GM20431 (cell line): ENCODE measurements around the gene ZNF70.

Experiments used
- in situ Hi-C: fragments of 300-500 bp; cut with MseI, MboI; formaldehyde crosslinking; loops from one replicate; pipeline ENCODE4 v1.15.0; 2020; ENCODE audit warnings: low sequenced_read_pairs; ENCODE audit not compliant: unreplicated experiment

The ZNF70 gene

DNA sequence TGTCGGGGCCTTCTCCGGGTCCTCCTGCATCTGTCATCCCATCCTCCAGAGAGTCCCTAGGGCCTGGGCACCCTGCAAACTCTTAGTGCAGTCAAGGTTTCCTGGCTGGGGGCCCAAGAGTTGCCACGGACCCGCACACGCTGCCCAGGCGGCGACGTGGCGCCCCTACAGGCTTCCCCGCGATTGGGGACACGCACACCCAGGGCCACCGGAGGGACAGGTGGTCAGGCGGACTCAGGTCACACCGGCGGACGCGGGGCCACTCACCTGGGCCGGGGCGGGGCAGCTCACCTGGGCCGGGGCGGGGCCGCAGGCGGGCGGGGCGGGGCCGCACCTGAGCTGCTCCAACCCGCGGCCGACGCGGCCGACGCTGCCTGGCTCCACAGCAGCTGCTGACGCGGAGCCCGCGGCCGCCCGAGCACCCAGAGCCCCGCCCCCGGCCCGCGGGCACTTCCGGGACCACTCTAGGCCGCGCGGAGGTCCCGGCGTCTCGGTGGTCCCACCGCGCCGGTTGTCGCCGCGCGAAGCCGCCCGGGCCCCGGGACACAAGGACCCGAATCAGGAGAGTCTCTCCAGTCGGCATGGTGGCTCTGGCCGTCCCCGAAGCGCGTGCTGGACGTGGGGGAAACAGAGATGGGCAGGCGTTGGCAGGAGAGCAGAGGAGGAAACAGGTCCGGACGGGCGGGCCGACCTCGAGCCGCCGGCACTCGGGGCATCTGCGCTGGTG lies at the start of gene ZNF70:
ZNF70 (minus strand) TSS at position 399 of the 727 bp plus-strand sequence. CDS start 5,972 bp downstream, outside the sequence.
- in situ Hi-C loops: no loop called here

DNA sequence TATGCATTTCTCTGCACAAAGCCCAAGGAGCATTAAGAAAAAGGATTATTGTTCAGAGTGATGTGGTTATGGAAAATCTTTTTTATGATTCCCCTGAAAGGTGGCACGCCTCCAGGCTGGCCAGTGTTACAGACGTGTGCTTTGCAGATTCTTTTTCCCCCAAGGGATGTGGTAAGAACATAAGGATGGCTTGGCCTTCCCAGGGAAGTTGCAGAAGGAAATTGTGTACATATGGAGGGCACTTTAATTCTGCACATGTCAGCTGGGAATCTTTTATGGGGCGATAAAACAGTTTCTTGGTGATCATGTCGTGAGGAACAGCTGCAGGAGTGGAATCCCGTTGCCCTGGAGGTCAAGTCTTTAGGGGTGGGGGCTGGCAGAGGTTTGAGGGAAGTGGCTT lies 45.5 kb upstream of the ZNF70 start:
- in situ Hi-C loops: no loop called here

DNA sequence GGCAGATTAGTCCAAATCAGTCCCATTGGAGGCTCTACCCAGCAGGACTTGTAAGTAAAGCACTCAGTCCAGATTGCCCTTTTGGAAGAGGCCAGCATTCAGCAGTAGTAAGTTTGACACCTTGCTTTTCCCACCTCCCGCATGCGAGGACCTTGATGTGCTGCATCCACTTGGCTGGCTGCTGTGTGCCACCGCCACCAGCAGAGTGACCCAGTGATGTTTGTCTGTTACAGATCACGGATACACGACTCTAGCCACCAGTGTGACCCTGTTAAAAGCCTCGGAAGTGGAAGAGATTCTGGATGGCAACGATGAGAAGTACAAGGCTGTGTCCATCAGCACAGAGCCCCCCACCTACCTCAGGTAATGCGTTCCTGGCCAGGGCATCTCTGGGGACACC lies 42.4 kb upstream of the ZNF70 start:
- in situ Hi-C loops: no loop called here

DNA sequence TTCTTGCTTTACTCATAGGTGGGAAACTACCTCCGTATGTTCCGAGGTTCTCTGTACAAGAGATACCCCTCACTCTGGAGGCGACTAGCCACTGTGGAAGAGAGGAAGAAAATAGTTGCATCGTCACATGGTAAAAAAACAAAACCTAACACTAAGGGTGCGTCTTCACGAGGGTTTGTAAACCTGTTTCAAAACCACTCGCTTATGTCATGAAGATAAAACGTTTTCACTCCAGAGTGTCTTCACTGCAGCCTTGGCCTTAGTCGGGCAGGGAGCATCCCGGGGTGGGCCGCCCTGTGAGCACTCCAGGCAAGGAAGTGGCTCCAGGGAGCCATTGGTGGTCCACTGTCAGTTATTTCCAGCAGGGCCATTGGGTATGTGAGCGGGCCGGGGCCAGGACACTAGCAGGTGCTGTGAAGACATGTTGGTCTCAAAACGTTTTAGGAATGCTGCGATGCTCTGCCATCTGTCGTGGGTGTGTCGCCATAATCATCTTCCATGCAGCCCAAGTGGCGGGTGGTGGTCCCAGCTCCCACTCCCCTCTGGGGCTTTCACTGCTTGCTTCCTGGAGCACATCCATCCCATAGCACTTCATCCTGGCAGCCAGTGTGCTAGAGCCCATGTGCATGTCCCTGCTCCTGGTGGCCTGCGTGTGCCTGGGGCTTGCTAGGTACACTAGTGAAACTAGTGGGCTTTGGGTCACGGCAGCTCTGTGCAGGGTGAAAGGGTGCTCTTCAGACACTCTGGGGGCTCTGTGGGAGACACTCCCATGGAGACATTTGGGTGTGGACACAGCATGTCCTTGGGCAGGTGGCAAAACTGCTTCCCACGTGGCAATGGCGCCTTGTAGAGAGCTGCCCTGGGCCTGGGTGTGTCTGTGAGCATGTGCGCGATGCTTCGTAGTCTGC lies 41.1 kb upstream of the ZNF70 start:
- in situ Hi-C loops: no loop called here

DNA sequence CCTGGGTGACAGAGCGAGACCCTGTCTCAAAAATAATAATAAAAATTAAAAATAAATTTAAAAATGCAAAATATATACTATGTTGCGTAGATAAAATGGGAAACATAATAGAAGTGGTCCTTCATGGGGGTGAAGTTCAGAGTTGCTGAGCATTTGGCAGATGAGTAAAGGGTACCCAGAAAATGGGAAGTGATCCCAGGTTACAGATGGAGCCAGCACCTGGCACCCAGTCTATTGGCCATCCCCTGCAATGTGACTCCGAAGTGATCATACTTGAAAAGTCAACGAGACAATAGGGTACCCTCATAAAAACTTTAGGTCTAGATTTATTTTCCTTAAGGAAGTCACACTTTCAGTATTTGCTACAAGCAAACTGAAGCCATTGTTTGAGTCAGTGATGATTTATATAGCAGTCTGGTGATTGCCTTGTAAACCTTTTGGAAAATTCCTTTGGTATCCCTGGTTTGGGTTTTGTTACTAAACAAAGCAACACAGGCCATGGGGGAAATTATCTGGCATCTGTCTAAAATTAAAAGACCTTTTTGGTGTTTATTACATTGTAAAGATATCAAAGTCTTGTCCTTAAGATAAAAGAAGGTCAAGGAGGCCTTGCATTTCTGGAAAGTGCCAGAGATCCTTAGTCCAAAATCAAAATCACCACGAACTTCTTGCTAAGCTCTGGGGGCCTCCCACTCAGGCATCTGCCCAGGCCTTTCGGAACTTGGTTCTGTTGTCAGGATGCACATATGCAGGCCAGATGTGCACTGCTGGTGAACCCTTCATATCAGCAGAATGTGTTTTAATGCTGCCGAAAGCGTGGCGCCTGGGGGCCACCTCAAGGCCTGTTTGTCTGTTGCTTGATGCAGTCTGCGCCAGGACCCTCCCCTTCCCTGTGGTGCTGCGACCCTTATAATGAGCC lies 40.2 kb upstream of the ZNF70 start:
- in situ Hi-C loops: no loop called here

DNA sequence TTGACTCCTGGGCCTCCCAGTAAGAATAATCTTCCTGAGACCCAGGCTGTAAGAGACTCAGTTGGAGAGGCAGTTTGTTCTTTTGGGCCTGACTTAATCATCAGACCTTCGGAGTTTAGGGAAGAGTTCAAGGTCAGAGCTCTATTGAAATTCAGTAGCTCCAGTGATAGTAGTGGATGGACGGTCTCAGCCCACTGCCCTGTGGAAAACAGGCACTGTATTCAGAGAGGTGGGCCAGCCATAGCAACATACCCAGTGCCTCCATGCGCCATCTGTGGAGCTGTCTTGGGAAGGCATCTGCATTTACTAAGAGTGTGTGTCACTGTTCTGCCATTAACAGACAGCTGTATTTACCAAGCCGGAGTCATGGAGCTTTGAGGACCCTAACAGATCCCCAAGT lies 38.7 kb upstream of the ZNF70 start:
- in situ Hi-C loops: no loop called here

DNA sequence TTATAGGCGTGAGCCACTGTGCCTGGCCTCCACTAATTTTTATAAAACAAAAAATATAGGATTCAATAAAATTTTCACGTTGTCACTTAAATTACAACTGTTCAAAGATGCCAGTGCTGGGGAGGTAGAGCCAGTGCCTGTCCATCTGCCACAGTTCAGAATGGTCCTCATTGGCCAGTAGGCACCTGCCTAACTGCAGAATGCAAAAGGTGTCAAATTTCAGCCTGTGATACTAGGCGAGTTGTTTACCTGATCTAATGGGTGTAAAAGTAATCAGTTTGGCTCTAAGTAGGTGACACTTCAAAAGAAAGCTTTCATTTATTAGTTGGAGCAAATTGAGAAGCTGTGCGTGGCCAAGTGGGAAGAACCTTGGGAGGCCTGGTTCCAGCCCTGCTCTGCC lies 38.2 kb upstream of the ZNF70 start:
- in situ Hi-C loops: no loop called here

- in situ Hi-C loops: no loop called here
Measured at GRCh38 chr22:23787910-23788309, 37.0 kb upstream of the ZNF70 start.

- in situ Hi-C loops: no loop called here
Measured at GRCh38 chr22:23787600-23787896, 36.6 kb upstream of the ZNF70 start.

DNA sequence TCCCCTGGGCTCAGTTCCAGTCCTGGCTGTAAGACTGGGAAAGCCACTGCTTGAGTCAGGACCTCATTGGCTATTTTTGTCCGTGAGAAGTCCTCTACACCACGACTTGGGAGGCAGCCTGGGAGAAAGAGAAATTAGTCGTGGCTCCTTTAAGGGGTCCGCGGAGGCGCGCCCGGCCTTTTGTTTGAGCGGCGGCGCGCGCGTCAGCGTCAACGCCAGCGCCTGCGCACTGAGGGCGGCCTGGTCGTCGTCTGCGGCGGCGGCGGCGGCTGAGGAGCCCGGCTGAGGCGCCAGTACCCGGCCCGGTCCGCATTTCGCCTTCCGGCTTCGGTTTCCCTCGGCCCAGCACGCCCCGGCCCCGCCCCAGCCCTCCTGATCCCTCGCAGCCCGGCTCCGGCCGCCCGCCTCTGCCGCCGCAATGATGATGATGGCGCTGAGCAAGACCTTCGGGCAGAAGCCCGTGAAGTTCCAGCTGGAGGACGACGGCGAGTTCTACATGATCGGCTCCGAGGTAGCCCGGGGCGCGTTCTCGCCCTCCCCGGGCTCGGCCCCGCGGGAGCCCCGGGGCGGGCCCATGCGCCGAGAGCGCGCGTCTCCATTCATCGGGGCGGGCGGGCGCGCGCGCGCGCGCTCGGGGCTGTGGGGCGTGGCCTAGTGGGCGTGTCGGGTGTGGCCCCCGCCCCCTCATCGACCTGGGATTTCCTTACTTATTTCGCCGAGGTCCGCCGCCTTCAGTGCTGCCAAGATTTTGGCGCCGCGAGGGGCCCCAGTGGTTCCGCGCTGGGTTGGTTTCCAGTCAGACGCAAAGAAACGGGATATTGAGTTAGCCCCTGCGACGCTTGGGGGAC lies 36.1 kb upstream of the ZNF70 start, which contains the start of gene SMARCB1:
SMARCB1 (plus strand) TSS at position 215 of the 848 bp plus-strand sequence; CDS start at position 419, 204 bp downstream.
- in situ Hi-C loops: no loop called here

GRCh38 chr22:23786261-23786710 lies 35.4 kb upstream of the ZNF70 start:
- in situ Hi-C loops: no loop called here

GRCh38 chr22:23784215-23784732 lies 33.4 kb upstream of the ZNF70 start:
- in situ Hi-C loops: no loop called here

DNA sequence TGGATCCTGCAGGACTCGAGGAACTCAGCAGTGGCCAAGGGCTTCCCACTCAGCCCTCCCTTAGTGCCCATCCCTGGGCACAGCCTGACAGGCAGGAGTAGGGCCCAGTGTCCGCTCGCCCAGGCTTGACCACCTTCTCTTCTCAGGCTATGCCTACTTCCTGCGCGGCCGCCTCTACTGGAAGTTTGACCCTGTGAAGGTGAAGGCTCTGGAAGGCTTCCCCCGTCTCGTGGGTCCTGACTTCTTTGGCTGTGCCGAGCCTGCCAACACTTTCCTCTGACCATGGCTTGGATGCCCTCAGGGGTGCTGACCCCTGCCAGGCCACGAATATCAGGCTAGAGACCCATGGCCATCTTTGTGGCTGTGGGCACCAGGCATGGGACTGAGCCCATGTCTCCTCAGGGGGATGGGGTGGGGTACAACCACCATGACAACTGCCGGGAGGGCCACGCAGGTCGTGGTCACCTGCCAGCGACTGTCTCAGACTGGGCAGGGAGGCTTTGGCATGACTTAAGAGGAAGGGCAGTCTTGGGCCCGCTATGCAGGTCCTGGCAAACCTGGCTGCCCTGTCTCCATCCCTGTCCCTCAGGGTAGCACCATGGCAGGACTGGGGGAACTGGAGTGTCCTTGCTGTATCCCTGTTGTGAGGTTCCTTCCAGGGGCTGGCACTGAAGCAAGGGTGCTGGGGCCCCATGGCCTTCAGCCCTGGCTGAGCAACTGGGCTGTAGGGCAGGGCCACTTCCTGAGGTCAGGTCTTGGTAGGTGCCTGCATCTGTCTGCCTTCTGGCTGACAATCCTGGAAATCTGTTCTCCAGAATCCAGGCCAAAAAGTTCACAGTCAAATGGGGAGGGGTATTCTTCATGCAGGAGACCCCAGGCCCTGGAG lies 32.6 kb upstream of the ZNF70 start:
- in situ Hi-C loops: no loop called here

DNA sequence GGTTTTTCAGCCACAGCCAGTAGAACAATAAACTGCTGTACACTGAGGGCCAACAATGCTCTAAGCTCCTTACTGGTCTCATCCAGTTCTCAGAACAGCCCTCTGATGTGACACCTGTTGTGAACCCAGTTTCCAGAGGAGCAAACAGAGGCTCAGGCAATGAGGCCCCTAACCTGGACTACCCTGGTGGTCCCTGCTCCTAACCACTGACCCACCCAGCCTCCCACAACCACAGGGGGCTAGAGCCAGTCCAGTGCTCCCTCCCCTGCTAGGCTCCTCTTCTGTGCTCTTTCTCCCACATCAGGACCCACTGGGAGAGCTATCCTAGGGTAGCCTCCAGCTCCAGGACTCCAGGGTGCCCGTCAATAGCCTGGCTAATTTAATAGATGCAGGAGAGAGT lies 31.8 kb upstream of the ZNF70 start:
- in situ Hi-C loops: no loop called here

DNA sequence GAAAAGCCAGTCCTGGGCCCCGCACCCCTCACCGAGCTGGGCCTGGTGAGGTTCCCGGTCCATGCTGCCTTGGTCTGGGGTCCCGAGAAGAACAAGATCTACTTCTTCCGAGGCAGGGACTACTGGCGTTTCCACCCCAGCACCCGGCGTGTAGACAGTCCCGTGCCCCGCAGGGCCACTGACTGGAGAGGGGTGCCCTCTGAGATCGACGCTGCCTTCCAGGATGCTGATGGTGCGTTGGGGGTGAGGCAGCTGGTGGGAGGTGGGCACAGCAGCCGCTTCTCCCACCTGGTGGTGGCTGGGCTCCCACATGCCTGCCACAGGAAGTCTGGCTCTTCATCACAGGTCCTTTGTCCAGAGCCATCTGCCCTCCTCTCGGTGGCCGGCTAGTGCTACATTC lies 31.3 kb upstream of the ZNF70 start:
- in situ Hi-C loops: no loop called here

DNA sequence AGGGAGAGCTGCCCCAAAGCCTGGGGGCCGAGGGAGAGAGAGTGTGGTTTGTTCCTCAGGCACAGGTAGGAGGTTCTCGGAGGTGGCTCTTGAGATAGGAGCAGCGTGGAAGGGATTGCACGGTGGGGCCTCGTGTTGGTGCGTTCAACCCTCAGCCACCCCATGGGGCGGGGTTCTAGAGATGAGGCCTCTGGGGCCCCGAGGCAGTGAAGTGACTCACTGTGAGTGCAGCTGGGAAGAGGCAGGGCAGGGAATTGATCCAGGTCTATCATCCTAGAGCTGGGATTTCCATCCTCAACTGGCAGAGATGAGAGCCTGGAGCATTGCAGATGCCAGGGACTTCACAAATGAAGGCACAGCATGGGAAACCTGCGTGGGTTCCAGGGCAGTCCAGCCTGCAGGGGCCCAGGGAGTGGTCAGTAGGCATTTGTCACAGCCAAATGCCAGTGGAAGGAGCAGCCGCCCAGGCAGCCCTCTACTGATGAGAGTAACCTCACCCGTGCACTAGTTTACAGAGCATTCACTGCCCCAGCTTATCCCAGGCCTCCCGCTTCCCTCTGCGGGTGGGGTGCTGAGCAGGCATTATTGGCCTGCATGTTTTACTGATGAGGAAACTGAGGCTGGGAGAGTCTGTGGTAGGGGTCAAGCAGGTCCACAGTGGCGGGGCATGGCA lies 30.7 kb upstream of the ZNF70 start:
- in situ Hi-C loops: no loop called here

DNA sequence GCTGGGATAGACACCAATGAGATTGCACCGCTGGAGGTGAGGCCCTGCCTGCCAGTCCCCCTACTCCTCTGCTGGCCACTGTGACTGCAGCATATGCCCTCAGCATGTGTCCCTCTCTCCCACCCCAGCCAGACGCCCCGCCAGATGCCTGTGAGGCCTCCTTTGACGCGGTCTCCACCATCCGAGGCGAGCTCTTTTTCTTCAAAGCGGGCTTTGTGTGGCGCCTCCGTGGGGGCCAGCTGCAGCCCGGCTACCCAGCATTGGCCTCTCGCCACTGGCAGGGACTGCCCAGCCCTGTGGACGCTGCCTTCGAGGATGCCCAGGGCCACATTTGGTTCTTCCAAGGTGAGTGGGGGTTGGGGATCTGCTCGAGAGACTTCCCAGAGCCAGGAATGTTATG lies 30.2 kb upstream of the ZNF70 start:
- in situ Hi-C loops: no loop called here
